ENCODE data around the gene DUOX1.
A peak's percentile ranks its signal among the peaks of the same experiment; 100 is the strongest.

DUOX1 gene

GRCh38 chr15:45201869-45202268 is 72.1 kb downstream of the DUOX1 start:
- no peaks in the 10 kb centered on the region for H3K36me3 ChIP-seq (ENCODE audit: insufficient read depth, low read length)
- no peaks in the 10 kb centered on the region for H3K9me3 ChIP-seq (ENCODE audit: insufficient read depth, low read length, severe bottlenecking)
- H3K9ac ChIP-seq (ENCODE audit: low read depth, low read length), result no peak overlapping the region
- H3K4me1 ChIP-seq (ENCODE audit: insufficient read depth, low read length), result peaks cover 40% of the 10 kb centered on the region
- ATAC-seq (ENCODE audit: insufficient read depth, low read depth) (no peak), DNase-seq (no peak)
- no peak overlapping the region for H3K4me3 ChIP-seq (ENCODE audit: low read depth in 1 of 2, low read length in 2 of 2)
- peak overlapping the region; percentile 93; the same call in 1 of the 2 replicates for H3K4me2 ChIP-seq (ENCODE audit: insufficient read depth, low read length)
- TF ChIP-seq CTCF (IDR thresholded peaks at IDR 0.05; ENCODE audit: borderline replicate concordance, extremely low read depth, low read length, poor library complexity, severe bottlenecking), result no peak
- TF ChIP-seq EZH2 (IDR thresholded peaks at IDR 0.05; ENCODE audit: borderline replicate concordance, low read depth, low read length, severe bottlenecking), result no peak
- H3K27ac ChIP-seq (ENCODE audit: low read length), result no peak overlapping the region
- peak overlapping the region; percentile 92; the same call in 1 of the 2 replicates for H2AFZ ChIP-seq (ENCODE audit: low read depth, low read length)
- H3K79me2 ChIP-seq (ENCODE audit: insufficient read depth, low read length), result no peaks in the 10 kb centered on the region
- H3K27me3 ChIP-seq (ENCODE audit: insufficient read depth, low read length, poor library complexity), result no peaks in the 10 kb centered on the region
- no peaks in the 10 kb centered on the region for H4K20me1 ChIP-seq (ENCODE audit: insufficient read depth, low read length)

- no peaks in the 10 kb centered on the region for H4K20me1 ChIP-seq (ENCODE audit: insufficient read depth, low read length)
- no peak for DNase-seq
- H3K4me2 ChIP-seq (ENCODE audit: insufficient read depth, low read length), result no peak overlapping the region
- H3K79me2 ChIP-seq (ENCODE audit: insufficient read depth, low read length), result no peaks in the 10 kb centered on the region
- H3K9ac ChIP-seq (ENCODE audit: low read depth, low read length), result no peak overlapping the region
- TF ChIP-seq CTCF (IDR thresholded peaks at IDR 0.05; ENCODE audit: borderline replicate concordance, extremely low read depth, low read length, poor library complexity, severe bottlenecking) (no peak), EZH2 (IDR thresholded peaks at IDR 0.05; ENCODE audit: borderline replicate concordance, low read depth, low read length, severe bottlenecking) (no peak)
- no peak overlapping the region for H2AFZ ChIP-seq (ENCODE audit: low read depth, low read length)
- peaks cover 31% of the 10 kb centered on the region for H3K4me1 ChIP-seq (ENCODE audit: insufficient read depth, low read length)
- ATAC-seq (ENCODE audit: insufficient read depth, low read depth), result no peak
- H3K36me3 ChIP-seq (ENCODE audit: insufficient read depth, low read length), result no peaks in the 10 kb centered on the region
- no peak overlapping the region for H3K27ac ChIP-seq (ENCODE audit: low read length)
- H3K9me3 ChIP-seq (ENCODE audit: insufficient read depth, low read length, severe bottlenecking), result no peaks in the 10 kb centered on the region
- H3K4me3 ChIP-seq (ENCODE audit: low read depth in 1 of 2, low read length in 2 of 2), result no peak overlapping the region
- no peaks in the 10 kb centered on the region for H3K27me3 ChIP-seq (ENCODE audit: insufficient read depth, low read length, poor library complexity)
Observed at GRCh38 chr15:45203182-45203581, 73.4 kb downstream of the DUOX1 start.

GRCh38 chr15:45205192-45205591 is 75.4 kb downstream of the DUOX1 start:
- H3K4me3 ChIP-seq (ENCODE audit: low read depth in 1 of 2, low read length in 2 of 2), result no peak overlapping the region
- no peak overlapping the region for H3K27ac ChIP-seq (ENCODE audit: low read length)
- peak; percentile 58 for ATAC-seq (ENCODE audit: insufficient read depth, low read depth)
- H4K20me1 ChIP-seq (ENCODE audit: insufficient read depth, low read length), result no peaks in the 10 kb centered on the region
- no peak overlapping the region for H3K4me2 ChIP-seq (ENCODE audit: insufficient read depth, low read length)
- H3K27me3 ChIP-seq (ENCODE audit: insufficient read depth, low read length, poor library complexity), result no peaks in the 10 kb centered on the region
- H3K79me2 ChIP-seq (ENCODE audit: insufficient read depth, low read length), result no peaks in the 10 kb centered on the region
- peaks cover 18% of the 10 kb centered on the region for H3K4me1 ChIP-seq (ENCODE audit: insufficient read depth, low read length)
- TF ChIP-seq CTCF (IDR thresholded peaks at IDR 0.05; ENCODE audit: borderline replicate concordance, extremely low read depth, low read length, poor library complexity, severe bottlenecking), result peak; percentile 87
- TF ChIP-seq EZH2 (IDR thresholded peaks at IDR 0.05; ENCODE audit: borderline replicate concordance, low read depth, low read length, severe bottlenecking), result no peak
- no peaks in the 10 kb centered on the region for H3K9me3 ChIP-seq (ENCODE audit: insufficient read depth, low read length, severe bottlenecking)
- H3K9ac ChIP-seq (ENCODE audit: low read depth, low read length), result no peak overlapping the region
- peak; percentile 68 for DNase-seq
- no peak overlapping the region; the same call in 1 of the 2 replicates for H2AFZ ChIP-seq (ENCODE audit: low read depth, low read length)
- H3K36me3 ChIP-seq (ENCODE audit: insufficient read depth, low read length), result no peaks in the 10 kb centered on the region

- no peak for TF ChIP-seq CTCF (IDR thresholded peaks at IDR 0.05; ENCODE audit: borderline replicate concordance, extremely low read depth, low read length, poor library complexity, severe bottlenecking)
- no peak for TF ChIP-seq EZH2 (IDR thresholded peaks at IDR 0.05; ENCODE audit: borderline replicate concordance, low read depth, low read length, severe bottlenecking)
- Histone ChIP-seq H3K27me3 (ENCODE audit: insufficient read depth, low read length, poor library complexity) (no peaks in the 10 kb centered on the region), H3K27ac (ENCODE audit: low read length) (no peak overlapping the region), H3K4me3 (ENCODE audit: low read depth in 1 of 2, low read length in 2 of 2) (no peak overlapping the region), H3K4me1 (ENCODE audit: insufficient read depth, low read length) (no peaks in the 10 kb centered on the region), H3K4me2 (ENCODE audit: insufficient read depth, low read length) (no peak overlapping the region), H3K36me3 (ENCODE audit: insufficient read depth, low read length) (no peaks in the 10 kb centered on the region), H3K9ac (ENCODE audit: low read depth, low read length) (no peak overlapping the region), H2AFZ (ENCODE audit: low read depth, low read length) (no peak overlapping the region), H3K9me3 (ENCODE audit: insufficient read depth, low read length, severe bottlenecking) (no peaks in the 10 kb centered on the region), H4K20me1 (ENCODE audit: insufficient read depth, low read length) (no peaks in the 10 kb centered on the region), H3K79me2 (ENCODE audit: insufficient read depth, low read length) (no peaks in the 10 kb centered on the region)
- ATAC-seq (ENCODE audit: insufficient read depth, low read depth) (no peak), DNase-seq (no peak)
Observed at GRCh38 chr15:45212493-45212892, 82.7 kb downstream of the DUOX1 start.
